HUES6 (cell line): ENCODE measurements around the gene HRNR.
"Not testable (repeated sequence)": the region's sequence is repeated elsewhere in the genome, so short reads cannot be mapped to it uniquely, and the experiment has no call there.

ENCODE experiments used
- H3K27ac ChIP-seq: 2 replicates; pipeline ENCODE4 v1.7.0; 2013; ENCODE audit warnings: low read depth, mild to moderate bottlenecking, low read length, inconsistent platforms
- H3K27me3 ChIP-seq: 2 replicates; pipeline ENCODE4 v1.6.1; 2013; ENCODE audit warnings: low read length; ENCODE audit not compliant: control insufficient read depth, insufficient read depth
- H3K36me3 ChIP-seq: 2 replicates; pipeline ENCODE4 v1.6.1; 2013; ENCODE audit warnings: low read length; ENCODE audit not compliant: control insufficient read depth, insufficient read depth
- H3K4me1 ChIP-seq: 2 replicates; pipeline ENCODE4 v1.6.1; 2013; ENCODE audit warnings: low read length; ENCODE audit not compliant: control insufficient read depth, insufficient read depth
- H3K4me3 ChIP-seq: 2 replicates; pipeline ENCODE4 v1.5.1; 2013; ENCODE audit warnings: low read depth, low read length
- H3K9ac ChIP-seq: one replicate; pipeline ENCODE4 v1.6.1; 2013; ENCODE audit warnings: mild to moderate bottlenecking, low read length
- H3K9me3 ChIP-seq: 2 replicates; pipeline ENCODE4 v1.6.1; 2013; ENCODE audit warnings: low read depth, low read length; ENCODE audit not compliant: control insufficient read depth, insufficient read depth

Gene HRNR

GRCh38 chr1:152220166-152221163 is 3.5 kb downstream of the HRNR start:
- H3K27ac ChIP-seq, result no peak overlapping the region
- no peaks in the 10 kb centered on the region for H3K4me1 ChIP-seq
- H3K36me3 ChIP-seq, result no peaks in the 10 kb centered on the region
- H3K27me3 ChIP-seq, result peaks cover 2% of the 10 kb centered on the region; the same call in 1 of the 2 replicates
- H3K9me3 ChIP-seq, result peaks cover 45% of the 10 kb centered on the region
- no peak overlapping the region for H3K4me3 ChIP-seq
- no peak overlapping the region for H3K9ac ChIP-seq

- not testable (repeated sequence) for H3K27ac ChIP-seq, H3K9ac ChIP-seq, H3K4me1 ChIP-seq, H3K27me3 ChIP-seq, H3K36me3 ChIP-seq, H3K4me3 ChIP-seq
- peaks cover 51% of the 10 kb centered on the region for H3K9me3 ChIP-seq
These were observed 4.6 kb downstream of the HRNR start for GRCh38 chr1:152219438-152219837.

- Histone ChIP-seq H3K27me3 (no peaks in the 10 kb centered on the region; the same call in 1 of the 2 replicates), H3K36me3 (no peaks in the 10 kb centered on the region), H3K27ac (no peak overlapping the region), H3K4me3 (no peak overlapping the region), H3K4me1 (no peaks in the 10 kb centered on the region), H3K9ac (no peak overlapping the region), H3K9me3 (peaks cover 48% of the 10 kb centered on the region)
These were observed 5.1 kb downstream of the HRNR start for GRCh38 chr1:152218762-152219436.

- not testable (repeated sequence) for H3K4me1 ChIP-seq, H3K9ac ChIP-seq, H3K27me3 ChIP-seq, H3K4me3 ChIP-seq, H3K27ac ChIP-seq, H3K36me3 ChIP-seq
- peaks cover 43% of the 10 kb centered on the region for H3K9me3 ChIP-seq
These were observed 8.4 kb downstream of the HRNR start for GRCh38 chr1:152215604-152216003.

- H3K27ac ChIP-seq, H3K27me3 ChIP-seq, H3K9ac ChIP-seq, H3K36me3 ChIP-seq, H3K4me1 ChIP-seq, H3K4me3 ChIP-seq: not testable (repeated sequence)
- peaks cover 36% of the 10 kb centered on the region for H3K9me3 ChIP-seq
These were observed 9.1 kb downstream of the HRNR start for GRCh38 chr1:152214911-152215310.

GRCh38 chr1:152198982-152199381 is 25.0 kb downstream of the HRNR start:
- Histone ChIP-seq H3K36me3 (no peaks in the 10 kb centered on the region), H3K27ac (no peak overlapping the region), H3K4me1 (no peaks in the 10 kb centered on the region), H3K4me3 (no peak overlapping the region), H3K9ac (no peak overlapping the region), H3K9me3 (peaks cover 21% of the 10 kb centered on the region; the same call in 1 of the 2 replicates), H3K27me3 (peaks cover 5% of the 10 kb centered on the region; the same call in 1 of the 2 replicates)

GRCh38 chr1:152197361-152197941 is 26.5 kb downstream of the HRNR start:
- Histone ChIP-seq H3K4me3 (no peak overlapping the region), H3K9me3 (peaks cover 17% of the 10 kb centered on the region; the same call in 1 of the 2 replicates), H3K27me3 (peaks cover 7% of the 10 kb centered on the region; the same call in 1 of the 2 replicates), H3K27ac (no peak overlapping the region), H3K4me1 (no peaks in the 10 kb centered on the region), H3K36me3 (no peaks in the 10 kb centered on the region), H3K9ac (no peak overlapping the region)

- no peak overlapping the region for H3K27ac ChIP-seq
- H3K36me3 ChIP-seq, result no peaks in the 10 kb centered on the region
- H3K9ac ChIP-seq, result no peak overlapping the region
- H3K9me3 ChIP-seq, result peaks cover 3% of the 10 kb centered on the region; the same call in 1 of the 2 replicates
- H3K4me1 ChIP-seq, result no peaks in the 10 kb centered on the region
- no peak overlapping the region for H3K4me3 ChIP-seq
- peaks cover 12% of the 10 kb centered on the region; the same call in 1 of the 2 replicates for H3K27me3 ChIP-seq
These were observed 32.3 kb downstream of the HRNR start for GRCh38 chr1:152191711-152192110.

GRCh38 chr1:152191260-152191659 is 32.7 kb downstream of the HRNR start:
- Histone ChIP-seq H3K9me3 (peaks cover 3% of the 10 kb centered on the region; the same call in 1 of the 2 replicates), H3K27ac (no peak overlapping the region), H3K27me3 (peaks cover 12% of the 10 kb centered on the region; the same call in 1 of the 2 replicates), H3K9ac (no peak overlapping the region), H3K4me1 (no peaks in the 10 kb centered on the region), H3K36me3 (no peaks in the 10 kb centered on the region), H3K4me3 (no peak overlapping the region)

- Histone ChIP-seq H3K4me1 (no peaks in the 10 kb centered on the region), H3K27me3 (peaks cover 12% of the 10 kb centered on the region; the same call in 1 of the 2 replicates), H3K4me3 (no peak overlapping the region), H3K9ac (no peak overlapping the region), H3K9me3 (peaks cover 3% of the 10 kb centered on the region; the same call in 1 of the 2 replicates), H3K27ac (no peak overlapping the region), H3K36me3 (no peaks in the 10 kb centered on the region)
These were observed 33.4 kb downstream of the HRNR start for GRCh38 chr1:152190589-152190988.
